Measurements from ENCODE around the gene ZNF148. TPM values are rescaled to one million over a fixed set of nuclear protein-coding genes. Genes with fewer than 3 reads are reported as not detected.

The ZNF148 gene
- total RNA-seq, 2 donors from 2014 or later, result 33.8 to 37.8 TPM

- H3K27ac Mint-ChIP-seq, result no peak overlapping the region
- H3K27ac ChIP-seq (ENCODE audit: low read depth, low read length), result no peak overlapping the region
- no peaks in the 10 kb centered on the region for H3K9me3 Mint-ChIP-seq
- no peak for DNase-seq
- H3K9me3 ChIP-seq (ENCODE audit: control insufficient read depth, low read length), result no peaks in the 10 kb centered on the region
- H3K36me3 ChIP-seq (ENCODE audit: control insufficient read depth, insufficient read depth, low read length), result no peaks in the 10 kb centered on the region
- no peaks in the 10 kb centered on the region for H3K4me1 Mint-ChIP-seq
- H3K4me3 ChIP-seq (ENCODE audit: low read length), result no peak overlapping the region
- WGBS, 2 experiments (ENCODE audit: insufficient coverage in 1 of 2, insufficient read length in 1 of 2), result 98 to 100% methylated on average over 2 of the region's 2 CpGs
- no peaks in the 10 kb centered on the region for H3K27me3 ChIP-seq (ENCODE audit: control insufficient read depth, insufficient read depth, low read length, poor library complexity, severe bottlenecking)
- H3K9ac ChIP-seq (ENCODE audit: extremely low read depth, low read length, poor library complexity, severe bottlenecking), result no peak overlapping the region
- no peak for TF ChIP-seq CTCF (conservative IDR thresholded peaks at IDR 0.05)
- no peaks in the 10 kb centered on the region for H3K4me1 ChIP-seq (ENCODE audit: control insufficient read depth, insufficient read depth, low read length)
- H3K4me3 Mint-ChIP-seq, result no peak overlapping the region
- H3K36me3 Mint-ChIP-seq (ENCODE audit: low read depth), result no peaks in the 10 kb centered on the region
- peaks cover 11% of the 10 kb centered on the region for H3K27me3 Mint-ChIP-seq (ENCODE audit: insufficient read depth)
Observed at GRCh38 chr3:125381314-125381713, 6.2 kb upstream of the ZNF148 start.

GRCh38 chr3:125379483-125379882, 4.4 kb upstream of the ZNF148 start:
- Mint-ChIP-seq H3K36me3 (ENCODE audit: low read depth) (no peaks in the 10 kb centered on the region), H3K27ac (no peak overlapping the region), H3K9me3 (no peaks in the 10 kb centered on the region), H3K4me3 (no peak overlapping the region), H3K27me3 (ENCODE audit: insufficient read depth) (peaks cover 11% of the 10 kb centered on the region), H3K4me1 (peaks cover 5% of the 10 kb centered on the region)
- no peak for TF ChIP-seq CTCF (conservative IDR thresholded peaks at IDR 0.05)
- 100% methylated on average over 2 of the region's 2 CpGs; no CpG with 5 or more reads in 1 of the 2 experiments for WGBS, 2 experiments (ENCODE audit: insufficient coverage in 1 of 2, insufficient read length in 1 of 2)
- DNase-seq, result no peak
- Histone ChIP-seq H3K9ac (ENCODE audit: extremely low read depth, low read length, poor library complexity, severe bottlenecking) (no peak overlapping the region), H3K36me3 (ENCODE audit: control insufficient read depth, insufficient read depth, low read length) (no peaks in the 10 kb centered on the region), H3K4me3 (ENCODE audit: low read length) (no peak overlapping the region), H3K9me3 (ENCODE audit: control insufficient read depth, low read length) (no peaks in the 10 kb centered on the region), H3K4me1 (ENCODE audit: control insufficient read depth, insufficient read depth, low read length) (no peaks in the 10 kb centered on the region), H3K27ac (ENCODE audit: low read depth, low read length) (no peak overlapping the region), H3K27me3 (ENCODE audit: control insufficient read depth, insufficient read depth, low read length, poor library complexity, severe bottlenecking) (no peaks in the 10 kb centered on the region)

GRCh38 chr3:125378762-125379161, 3.6 kb upstream of the ZNF148 start:
- H3K9ac ChIP-seq (ENCODE audit: extremely low read depth, low read length, poor library complexity, severe bottlenecking), result no peak overlapping the region
- no peaks in the 10 kb centered on the region for H3K9me3 Mint-ChIP-seq

More at GRCh38 chr3:125378762-125379161, 3.6 kb upstream of the ZNF148 start:
- peaks cover 7% of the 10 kb centered on the region for H3K4me1 Mint-ChIP-seq
- H3K27me3 ChIP-seq (ENCODE audit: control insufficient read depth, insufficient read depth, low read length, poor library complexity, severe bottlenecking), result no peaks in the 10 kb centered on the region
- no peak overlapping the region for H3K27ac Mint-ChIP-seq
- no peak for DNase-seq
- 97% methylated on average over 2 of the region's 2 CpGs; no CpG with 5 or more reads in 1 of the 2 experiments for WGBS, 2 experiments (ENCODE audit: insufficient coverage in 1 of 2, insufficient read length in 1 of 2)
- no peaks in the 10 kb centered on the region for H3K9me3 ChIP-seq (ENCODE audit: control insufficient read depth, low read length)
- H3K4me1 ChIP-seq (ENCODE audit: control insufficient read depth, insufficient read depth, low read length), result no peaks in the 10 kb centered on the region
- no peak for TF ChIP-seq CTCF (conservative IDR thresholded peaks at IDR 0.05)
- H3K36me3 ChIP-seq (ENCODE audit: control insufficient read depth, insufficient read depth, low read length), result no peaks in the 10 kb centered on the region
- H3K27ac ChIP-seq (ENCODE audit: low read depth, low read length), result no peak overlapping the region
- H3K4me3 ChIP-seq (ENCODE audit: low read length), result no peak overlapping the region
- no peaks in the 10 kb centered on the region for H3K36me3 Mint-ChIP-seq (ENCODE audit: low read depth)
- H3K4me3 Mint-ChIP-seq, result no peak overlapping the region
- peaks cover 8% of the 10 kb centered on the region for H3K27me3 Mint-ChIP-seq (ENCODE audit: insufficient read depth)
